Endometrial microvascular endothelial cells (primary cell): ENCODE data around the gene LAMA3. TPM values are rescaled to one million over a fixed set of nuclear protein-coding genes. Genes with fewer than 3 reads are reported as not detected.
"Not testable (repeated sequence)": the region's sequence is repeated elsewhere in the genome, so short reads cannot be mapped to it uniquely, and the experiment has no call there.

Source experiments
- in situ Hi-C: cut with HindIII; loops from 2 replicates; pipeline ENCODE4 v1.10.0; 2017; ENCODE audit warnings: low sequenced_read_pairs, low pct_unique_long_range_greater_than_20kb; ENCODE audit errors: inconsistent ontology term
- total RNA-seq: library from RNA; depleted of rRNA; stranded (reverse); fragments of >200 nt; gene quantifications from one replicate; pipeline ENCODE4 v1.2.3, GENCODE V29; 2015; ENCODE audit errors: inconsistent ontology term

LAMA3 gene
- total RNA-seq, 1 donor from 2014 or later: 9.7 TPM

DNA sequence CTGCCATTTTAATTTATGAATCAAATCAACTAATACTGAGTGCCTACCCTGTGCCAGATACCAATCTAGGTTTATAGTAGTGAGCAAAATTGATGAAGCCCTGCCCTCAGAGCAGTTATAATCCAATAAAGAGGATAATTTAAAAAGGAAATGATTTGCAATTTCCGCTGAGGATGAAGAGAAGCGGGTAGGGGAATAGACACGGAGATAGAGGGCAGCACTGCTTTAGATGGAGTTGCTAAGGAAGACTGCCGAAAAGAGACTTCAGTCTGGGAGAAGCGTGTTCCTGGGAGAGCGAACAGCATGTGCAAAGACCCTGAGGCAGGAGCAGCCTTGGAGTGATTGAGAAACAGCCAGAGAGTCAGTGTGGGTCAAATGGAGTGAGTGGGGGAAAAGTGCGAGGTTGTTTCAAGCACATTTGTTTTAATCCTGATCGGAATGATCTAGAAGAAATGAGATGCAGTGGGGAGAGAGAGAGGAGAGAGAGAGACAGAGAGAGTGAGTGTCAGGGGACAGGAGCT, 12.4 kb downstream of the LAMA3 start:
- in situ Hi-C loops: no loop called here

DNA sequence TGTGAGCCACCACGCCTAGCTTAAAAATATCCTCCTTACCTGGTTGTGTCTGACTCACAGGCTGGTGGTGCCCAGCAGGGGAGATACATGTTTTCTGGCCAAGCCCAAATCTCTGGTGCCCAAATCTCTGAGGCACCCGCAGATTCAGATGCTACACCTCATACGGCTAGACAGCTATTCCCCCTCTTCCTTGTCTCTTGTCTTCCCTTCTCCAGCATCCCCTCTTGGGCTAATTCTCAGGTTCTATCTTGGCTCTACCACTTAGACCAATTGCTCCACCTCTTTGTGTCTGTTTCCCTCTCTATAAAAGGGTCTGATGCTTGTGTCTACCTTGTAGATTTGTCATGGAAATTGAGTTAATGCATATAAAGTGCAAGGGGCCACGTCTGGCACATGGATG, 13.4 kb downstream of the LAMA3 start:
- in situ Hi-C loops: no loop called here

DNA sequence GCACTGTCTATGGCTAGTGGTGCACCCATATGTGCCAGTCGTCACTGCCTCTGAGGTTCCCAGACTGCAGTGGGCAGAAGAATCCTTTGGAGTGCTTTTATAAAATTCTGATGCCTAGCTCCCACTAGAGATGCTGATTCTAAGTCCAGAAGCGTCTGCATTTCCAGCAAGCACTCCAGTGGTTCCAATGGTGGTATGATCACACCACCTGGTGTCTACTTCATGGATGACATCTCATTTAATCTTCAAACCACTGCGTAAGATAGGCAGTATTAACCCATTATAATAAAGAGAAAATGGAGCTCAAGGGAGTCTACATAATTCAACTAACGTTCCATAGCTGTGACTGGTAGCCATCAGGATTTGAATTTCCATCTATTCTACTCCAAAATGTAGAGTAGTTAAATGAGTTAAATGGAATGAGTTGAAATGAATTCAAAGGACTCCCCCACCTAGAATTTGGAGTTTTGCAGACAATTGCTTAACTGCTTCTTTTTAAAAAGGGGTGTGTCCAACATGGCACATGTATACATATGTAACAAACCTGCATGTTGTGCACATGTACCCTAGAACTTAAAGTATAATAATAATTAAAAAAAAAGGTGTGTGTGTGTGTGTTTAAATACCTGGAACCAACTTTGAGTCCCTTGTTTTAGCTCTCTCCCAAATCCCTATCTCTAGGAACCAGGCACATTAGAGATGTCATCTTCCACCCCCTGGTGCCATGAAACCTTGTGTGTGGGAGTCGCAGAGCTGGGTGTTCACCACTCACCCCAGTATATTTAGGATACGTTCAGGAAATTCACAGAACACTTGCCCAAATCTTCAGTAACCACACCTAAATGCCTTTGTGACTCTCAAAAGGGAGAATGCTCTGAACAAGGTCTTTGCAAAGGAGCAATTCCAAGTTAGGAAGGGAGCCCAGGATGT, 14.1 kb downstream of the LAMA3 start:
- in situ Hi-C loops: no loop called here

DNA sequence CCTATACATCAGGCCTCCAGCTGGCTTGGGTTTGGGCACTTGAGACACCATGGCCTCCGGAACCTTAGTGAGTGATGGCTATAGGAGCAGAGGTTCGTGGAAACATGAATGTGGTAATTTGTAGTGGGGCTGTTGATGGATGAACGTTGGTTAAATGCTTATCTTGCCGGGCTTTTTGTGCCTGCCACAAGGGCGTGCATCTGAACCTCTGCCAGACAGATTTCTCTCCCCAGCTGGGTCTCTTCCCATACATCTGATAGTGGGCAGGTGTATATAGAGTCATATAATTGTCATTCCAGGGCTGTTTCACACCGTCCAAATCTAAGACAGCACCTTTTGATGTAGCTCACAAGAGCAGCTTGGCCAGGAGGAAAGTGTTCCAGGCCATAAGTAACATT, 14.7 kb downstream of the LAMA3 start:
- in situ Hi-C loops: no loop called here

DNA sequence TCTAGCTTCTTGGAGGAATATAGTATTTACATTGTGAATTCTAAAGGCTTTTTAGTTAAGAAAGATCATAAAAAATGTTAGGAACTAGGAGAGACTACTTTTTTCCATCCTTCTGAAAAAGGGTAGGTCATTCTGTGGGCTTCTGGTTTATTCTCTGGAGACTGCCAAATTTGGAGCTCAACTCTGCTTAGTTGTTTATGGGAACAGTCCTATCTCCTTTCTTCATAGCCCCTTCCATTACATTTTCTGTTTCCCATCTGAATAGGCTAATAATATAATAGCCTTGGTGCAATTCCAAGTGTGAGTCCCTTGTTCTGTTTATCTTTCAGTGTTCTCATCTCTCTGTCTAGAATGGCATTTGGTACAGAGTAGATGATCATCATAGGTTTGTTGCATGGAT, 15.6 kb downstream of the LAMA3 start:
- in situ Hi-C loops: no loop called here

DNA sequence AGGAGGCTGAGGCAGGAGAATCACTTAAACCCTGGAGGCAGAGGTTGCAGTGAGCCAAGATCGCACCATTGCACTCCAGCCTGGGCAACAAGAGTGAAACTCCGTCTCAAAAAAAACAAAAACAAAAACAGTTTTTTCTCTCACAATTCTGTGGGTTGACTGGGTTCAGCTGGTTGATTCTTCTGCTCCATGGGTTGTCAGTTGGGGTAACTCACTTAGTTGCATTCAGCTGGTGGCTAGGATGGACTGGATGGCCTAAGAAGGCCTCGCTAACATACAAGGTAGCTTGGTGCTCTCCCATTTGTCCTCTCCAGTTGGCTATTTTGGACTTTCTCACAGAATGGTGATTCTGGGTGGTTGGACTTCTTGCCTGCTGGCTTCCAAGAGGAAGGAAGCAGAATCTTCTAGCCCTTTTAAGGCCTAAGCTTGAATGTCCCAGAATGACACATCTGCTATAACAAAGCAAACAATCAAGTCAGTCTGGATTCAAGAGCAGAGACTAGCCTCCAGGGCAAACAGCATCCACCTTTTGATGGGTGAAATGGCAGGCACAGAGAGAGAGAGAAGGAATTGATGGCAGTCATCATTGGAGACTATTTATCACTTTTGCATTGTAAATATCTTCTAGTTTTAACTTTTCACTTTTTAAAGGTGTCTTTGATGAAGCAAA, 17.9 kb downstream of the LAMA3 start:
- in situ Hi-C loops: no loop called here

DNA sequence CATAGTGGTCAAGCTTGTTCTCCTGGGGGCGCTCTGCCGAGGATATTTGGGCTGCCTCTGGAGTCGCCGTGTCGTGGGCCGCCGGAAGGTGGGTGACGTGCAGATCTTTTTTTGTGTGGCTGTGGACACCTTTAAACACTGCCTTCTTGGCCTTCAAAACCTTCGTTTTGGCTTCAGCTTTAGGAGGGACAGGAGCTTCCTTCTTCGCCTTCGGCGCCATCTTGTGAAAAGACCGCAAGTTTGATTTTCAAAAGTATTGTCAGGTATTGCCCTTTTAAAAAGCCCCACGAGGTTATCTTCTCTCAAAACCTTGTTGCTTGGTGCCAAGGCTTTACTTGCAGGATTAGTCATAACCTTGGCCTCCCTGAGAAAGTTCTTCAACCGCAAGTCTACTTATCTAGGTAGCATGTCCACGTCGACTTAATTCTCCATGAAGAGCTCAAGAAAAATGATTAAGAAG, 20.8 kb downstream of the LAMA3 start:
- in situ Hi-C loops: no loop called here

DNA sequence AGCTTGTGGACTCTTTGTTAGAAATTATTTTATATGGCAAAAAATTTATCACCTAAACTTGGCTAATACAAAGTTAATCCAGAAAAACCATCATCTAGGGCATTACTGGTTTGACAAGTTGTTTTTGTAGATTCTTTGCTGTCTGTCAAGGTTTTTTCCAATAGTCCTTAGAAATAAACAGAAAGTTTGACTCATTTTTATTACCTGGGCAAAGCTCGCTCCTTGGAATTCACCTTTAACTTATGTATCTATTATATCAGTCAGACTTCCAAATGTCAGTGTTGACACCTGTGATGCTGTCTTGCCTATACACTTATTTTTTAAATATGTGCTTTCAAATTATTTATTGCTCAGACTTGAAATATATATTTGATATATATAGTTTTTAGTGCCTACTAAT, 21.7 kb downstream of the LAMA3 start:
- in situ Hi-C loops: no loop called here

DNA sequence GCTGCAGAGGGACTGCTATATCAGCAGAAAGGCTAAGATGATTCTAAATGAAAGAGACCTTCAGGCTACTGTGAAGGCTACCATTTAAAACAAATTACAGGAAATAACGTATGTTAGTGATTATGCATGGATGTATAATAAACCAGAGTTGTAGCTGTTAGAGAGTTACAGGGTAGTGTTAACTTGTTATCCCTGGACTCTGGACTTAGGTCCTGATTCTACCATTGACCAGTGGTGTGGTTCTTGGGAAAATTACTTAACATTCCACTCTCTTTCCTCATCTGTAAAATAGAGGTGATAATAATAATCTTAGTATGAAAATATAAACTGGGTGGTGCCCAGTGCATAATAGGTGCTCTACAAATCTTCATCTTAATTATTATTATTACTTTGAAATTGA, 22.2 kb downstream of the LAMA3 start:
- in situ Hi-C loops: no loop called here

DNA sequence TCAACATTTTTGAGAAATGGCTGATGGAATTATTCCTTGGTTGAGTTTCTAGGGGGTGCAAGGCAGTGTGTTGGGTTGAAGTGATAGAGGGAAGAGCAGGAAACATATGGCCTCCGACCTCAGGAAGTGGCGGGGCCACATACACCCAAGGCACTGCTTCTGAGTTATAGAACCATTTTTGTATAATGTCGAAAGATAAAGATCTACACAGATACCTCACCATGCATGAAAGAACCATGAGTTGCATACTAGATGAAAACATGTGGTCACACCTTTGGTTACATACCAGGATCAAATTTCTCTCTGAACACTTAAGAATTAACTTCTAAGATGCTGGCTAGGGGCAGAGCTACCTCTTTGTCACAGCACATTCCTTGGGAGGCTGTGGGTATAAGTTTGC, 23.2 kb downstream of the LAMA3 start:
- in situ Hi-C loops: no loop called here

DNA sequence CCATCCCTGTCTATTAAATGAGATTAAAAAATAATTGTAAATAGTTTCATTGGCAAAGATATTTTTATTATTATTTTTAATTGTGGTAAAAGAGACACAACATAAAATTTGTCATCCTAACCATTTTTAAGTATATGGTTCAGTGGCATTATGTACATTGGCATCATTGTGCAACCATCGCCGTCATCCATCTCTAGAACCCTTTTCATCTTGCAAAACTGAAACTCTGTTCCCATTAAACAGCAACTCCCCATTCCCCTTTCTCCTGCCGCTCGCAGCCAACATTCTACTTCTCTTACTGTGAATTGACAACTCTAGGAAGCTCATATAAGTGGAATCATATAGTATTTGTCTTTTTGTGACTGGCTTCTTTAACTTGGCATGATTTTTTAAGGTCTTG, 25.3 kb downstream of the LAMA3 start:
- in situ Hi-C loops: no loop called here

DNA sequence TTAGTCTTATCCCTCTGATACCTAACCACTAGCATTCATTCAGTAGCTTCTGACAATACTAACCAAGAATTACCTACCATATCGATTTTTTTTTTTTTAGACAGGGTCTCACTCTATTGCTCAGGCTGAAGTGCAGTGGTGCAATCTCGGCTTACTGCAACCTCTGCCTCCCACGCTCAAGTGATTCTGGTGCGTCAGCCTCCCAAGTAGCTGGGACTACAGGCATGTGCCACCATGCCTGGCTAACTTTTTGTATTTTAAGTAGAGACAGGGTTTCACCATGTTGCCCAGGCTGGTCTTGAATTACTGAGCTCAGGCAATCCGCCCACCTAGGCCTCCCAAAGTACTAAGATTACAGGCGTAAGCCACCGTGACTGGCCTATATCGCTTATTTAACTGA, 26.8 kb downstream of the LAMA3 start:
- in situ Hi-C loops: not testable (repeated sequence)

DNA sequence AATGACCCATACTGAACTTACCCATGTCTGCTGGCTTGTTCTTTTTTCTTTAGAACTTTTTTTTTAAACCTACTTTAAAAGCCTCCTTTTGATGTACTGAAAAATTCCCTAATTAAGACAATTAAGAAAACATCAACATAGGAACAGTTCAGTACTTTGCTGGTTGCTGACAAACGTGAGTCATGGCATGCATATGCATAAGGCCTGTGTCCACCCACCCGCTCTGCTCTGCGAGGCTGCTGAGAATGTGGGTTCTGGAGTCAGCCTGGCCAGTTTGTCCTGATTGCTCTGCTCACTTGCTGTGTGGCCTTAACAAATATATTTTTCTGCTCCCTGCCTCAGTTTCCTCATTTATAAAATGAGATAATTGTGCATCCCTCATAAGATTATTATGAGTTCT, 27.3 kb downstream of the LAMA3 start:
- in situ Hi-C loops: no loop called here

DNA sequence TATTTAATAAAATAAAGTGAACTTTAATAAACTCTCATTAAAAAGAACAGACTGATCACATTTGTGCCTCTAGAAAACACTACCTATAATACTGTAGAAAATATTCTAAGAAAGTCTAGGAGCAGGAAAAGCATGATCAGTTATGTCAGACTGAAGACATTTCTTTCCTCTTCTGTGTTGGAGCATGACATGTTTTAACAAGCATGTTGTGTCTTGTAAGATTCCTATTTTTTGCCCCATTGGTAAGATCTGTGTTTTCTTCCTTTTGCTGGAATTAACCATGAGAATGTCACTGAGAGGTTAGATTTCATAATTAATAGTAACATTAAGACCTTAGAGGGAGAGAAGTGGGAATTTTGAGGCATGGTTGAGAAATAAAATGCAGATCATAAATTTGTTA, 27.7 kb downstream of the LAMA3 start:
- in situ Hi-C loops: no loop called here

DNA sequence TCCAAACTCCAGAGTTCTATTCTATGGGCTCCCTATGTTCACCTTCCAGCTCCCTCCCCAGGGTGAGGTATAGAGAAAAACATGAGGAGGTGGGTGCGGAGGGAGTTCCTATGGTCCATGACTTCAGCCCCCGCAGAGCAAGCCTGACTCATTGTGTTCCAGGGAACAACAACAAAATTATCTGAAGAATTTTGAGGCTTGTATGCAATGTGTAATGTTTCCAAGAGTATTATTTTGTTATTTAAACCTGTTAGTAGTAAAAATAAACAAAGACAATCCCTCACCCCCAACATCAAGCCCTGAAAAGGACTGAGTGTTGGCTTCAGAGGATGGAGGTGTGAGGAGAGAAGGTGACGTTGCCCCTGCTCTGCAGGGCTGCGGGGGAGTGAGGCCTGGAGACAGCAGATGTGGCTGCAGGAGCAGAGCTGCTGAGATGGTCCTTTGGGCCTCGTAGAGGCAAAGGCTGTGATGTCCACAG, 29.0 kb downstream of the LAMA3 start:
- in situ Hi-C loops: no loop called here

DNA sequence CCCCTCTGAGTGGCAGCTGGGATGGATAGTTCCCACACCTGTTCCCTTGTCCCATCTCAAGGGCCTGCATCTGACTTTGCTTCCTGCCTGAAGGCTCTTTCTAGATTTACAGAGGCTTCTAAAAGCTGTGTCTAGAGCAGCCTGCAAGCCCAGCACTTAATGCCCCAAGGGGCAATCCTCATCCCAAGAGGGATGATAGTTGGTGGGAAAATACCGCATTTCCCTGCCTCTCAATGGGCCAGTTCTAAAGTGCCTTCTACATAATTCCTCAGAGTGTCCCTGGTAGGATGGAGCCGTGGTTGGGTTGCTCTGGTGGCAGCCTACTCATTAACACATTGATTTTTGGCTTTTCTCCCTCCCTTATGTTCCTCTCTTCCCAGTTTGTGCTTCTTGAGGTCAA, 29.5 kb downstream of the LAMA3 start:
- in situ Hi-C loops: no loop called here

DNA sequence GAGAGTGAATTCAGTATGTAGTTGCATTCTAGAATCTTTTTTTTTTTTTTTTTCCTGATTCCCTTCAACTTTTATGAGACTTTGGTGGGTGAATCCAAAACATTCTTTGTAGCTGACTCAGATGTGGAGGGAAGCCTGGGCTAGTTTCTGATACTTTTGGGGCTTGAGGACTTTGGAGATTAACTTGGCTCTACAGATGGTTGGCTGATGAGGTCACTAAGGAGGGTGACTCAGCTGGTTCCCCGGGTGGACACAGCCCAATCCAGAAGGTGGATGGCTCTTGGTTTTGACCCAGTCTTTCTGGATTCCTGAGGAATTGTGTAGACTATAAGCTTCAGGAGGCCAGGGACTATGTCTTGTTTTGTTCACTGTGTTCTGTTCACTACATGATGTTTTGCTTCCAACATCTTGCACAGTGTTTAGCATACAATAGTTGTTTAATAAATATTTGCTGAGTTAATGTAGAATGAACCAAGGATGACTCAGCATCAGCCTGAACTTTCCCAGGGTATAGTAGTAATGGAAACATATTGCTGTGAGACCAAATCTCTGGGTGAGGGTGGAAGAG, 30.5 kb downstream of the LAMA3 start:
- in situ Hi-C loops: no loop called here

DNA sequence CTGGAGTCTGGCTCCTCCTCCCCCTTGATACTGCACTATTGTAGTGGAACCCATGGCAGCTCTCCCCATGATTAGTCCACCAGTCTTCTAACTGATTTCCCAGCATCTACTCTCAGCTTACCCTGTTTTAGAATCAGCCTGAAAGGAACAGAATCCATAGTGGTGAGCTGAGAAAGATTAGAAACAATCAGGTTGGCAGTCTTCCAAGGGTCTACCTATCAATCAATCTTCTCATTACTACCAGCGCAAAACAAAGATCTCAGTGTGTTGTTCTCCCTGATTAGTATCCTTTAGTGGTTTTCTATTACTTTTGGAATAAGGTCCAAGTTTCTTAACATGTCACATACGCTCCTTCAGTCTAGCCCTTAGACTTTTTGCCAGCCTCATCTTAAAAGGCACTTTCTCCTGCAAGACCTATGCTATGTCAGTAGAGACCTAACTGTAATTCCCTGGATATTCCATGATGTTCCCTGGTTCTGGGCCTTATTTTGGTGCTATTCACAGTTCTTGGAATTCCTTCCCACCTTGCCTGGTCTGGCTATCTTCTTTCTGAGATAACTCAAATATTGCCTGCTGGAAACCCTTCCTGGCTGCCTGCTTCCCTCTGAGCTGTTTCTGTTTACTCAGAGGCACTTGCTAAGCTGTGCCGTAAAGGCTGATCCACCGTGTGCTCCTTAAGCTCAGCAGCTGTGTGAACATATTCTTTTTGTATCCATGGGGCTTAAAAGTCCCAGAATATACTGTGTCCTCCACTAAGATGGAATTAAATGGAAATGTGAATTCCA, 32.6 kb downstream of the LAMA3 start:
- in situ Hi-C loops: no loop called here

DNA sequence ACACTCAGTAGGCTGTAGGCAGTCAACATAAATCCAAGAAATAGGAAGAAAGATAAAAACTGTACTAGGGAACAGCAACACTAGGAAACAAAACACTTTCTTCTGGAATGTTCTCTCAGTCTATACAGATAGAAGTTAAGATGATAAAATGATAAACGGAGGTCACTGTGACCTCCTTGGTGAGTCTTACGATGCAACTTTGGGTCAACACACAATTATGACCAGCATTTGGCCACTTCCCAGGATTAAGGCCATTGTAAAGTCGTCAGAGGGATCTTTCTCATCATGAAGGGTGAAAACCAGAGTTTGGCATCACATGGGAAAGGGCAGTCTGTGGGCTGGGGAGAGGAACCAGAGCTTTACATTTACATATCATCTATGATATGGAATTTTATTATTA, 33.4 kb downstream of the LAMA3 start:
- in situ Hi-C loops: no loop called here
